GM18517 (cell line): ENCODE results near the gene CTXND2.

Source experiments
- ATAC-seq: cut with Tn5 transposase; IDR thresholded peaks from one replicate; pipeline ENCODE4 v1.9.1; 2021; ENCODE audit warnings: mild to moderate bottlenecking, moderate library complexity; ENCODE audit not compliant: unreplicated experiment

CTXND2 gene

GRCh38 chr1:150955280-150955679 lies 68.3 kb downstream of the CTXND2 start:
- no peak for ATAC-seq

- no peak for ATAC-seq
Observed at GRCh38 chr1:150957666-150958065, 70.7 kb downstream of the CTXND2 start.

GRCh38 chr1:150960646-150961045 lies 73.7 kb downstream of the CTXND2 start:
- no peak for ATAC-seq

GRCh38 chr1:150961756-150962155 lies 74.8 kb downstream of the CTXND2 start:
- no peak for ATAC-seq
